PFSK-1 (cell line): ENCODE results near the gene THSD4.

Experiments
- POLR2AphosphoS5 ChIP-seq: IDR thresholded peaks from 2 replicates; pipeline ENCODE4 v1.6.1; 2012; ENCODE audit warnings: low read depth, mild to moderate bottlenecking, control low read depth, low read length, moderate library complexity
- SIN3A ChIP-seq: IDR thresholded peaks from 2 replicates; pipeline ENCODE4 v1.6.1; 2012; ENCODE audit warnings: mild to moderate bottlenecking, low read length, moderate library complexity, borderline replicate concordance; ENCODE audit not compliant: insufficient read depth
- TAF1 ChIP-seq: IDR thresholded peaks from 2 replicates; pipeline ENCODE4 v1.6.1; 2012; ENCODE audit warnings: low read length, control low read depth, borderline replicate concordance; ENCODE audit not compliant: insufficient read depth
- TF ChIP-seq, protein P1 (sequence below), 2 experiments: IDR thresholded peaks; 2 replicates each; pipeline versions ENCODE4 v1.6.1 to v1.8.0; 2011 to 2012; ENCODE audit warnings: low read depth in 2 of 2, low read length in 2 of 2, control low read depth in 1 of 2, inconsistent platforms in 1 of 2, mild to moderate bottlenecking in 1 of 2, moderate library complexity in 1 of 2; ENCODE audit not compliant: insufficient read depth in 1 of 2

DNA sequence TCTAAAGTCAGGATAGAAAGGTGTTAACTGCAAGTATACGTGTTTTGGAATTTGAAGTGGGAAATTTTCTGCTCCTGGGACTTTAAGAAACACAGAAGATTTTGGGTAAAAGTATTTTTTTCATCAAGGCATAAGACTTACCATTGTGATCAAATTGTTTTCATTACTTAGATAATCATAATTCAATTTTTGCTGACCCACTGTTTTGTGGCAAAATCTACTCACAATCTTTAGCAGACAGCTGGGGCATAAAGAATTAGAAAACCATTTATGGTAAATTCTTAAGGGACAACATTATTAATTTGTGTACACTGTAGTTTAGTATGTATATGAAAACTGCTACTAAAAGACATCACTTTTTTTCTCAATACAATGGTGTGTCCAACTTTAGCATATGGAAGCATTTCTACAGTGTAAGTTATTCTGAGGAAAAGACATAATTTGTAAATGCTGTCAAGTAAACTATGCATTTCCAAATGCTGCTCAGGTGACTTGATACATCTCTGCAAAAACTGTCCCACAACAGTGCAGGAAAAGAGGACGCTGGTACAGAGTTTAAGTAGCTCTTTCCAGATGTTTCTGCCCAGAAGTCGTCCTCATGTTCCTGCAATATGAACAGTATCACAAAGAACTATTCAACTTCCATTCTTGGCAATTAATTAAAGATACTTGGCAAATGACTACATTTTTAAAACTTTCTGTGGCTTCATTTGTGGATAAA, 52.3 kb downstream of the THSD4 start:
- TF ChIP-seq TAF1 (no peak), POLR2AphosphoS5 (no peak), SIN3A (no peak)
- TF ChIP-seq, protein P1, sequence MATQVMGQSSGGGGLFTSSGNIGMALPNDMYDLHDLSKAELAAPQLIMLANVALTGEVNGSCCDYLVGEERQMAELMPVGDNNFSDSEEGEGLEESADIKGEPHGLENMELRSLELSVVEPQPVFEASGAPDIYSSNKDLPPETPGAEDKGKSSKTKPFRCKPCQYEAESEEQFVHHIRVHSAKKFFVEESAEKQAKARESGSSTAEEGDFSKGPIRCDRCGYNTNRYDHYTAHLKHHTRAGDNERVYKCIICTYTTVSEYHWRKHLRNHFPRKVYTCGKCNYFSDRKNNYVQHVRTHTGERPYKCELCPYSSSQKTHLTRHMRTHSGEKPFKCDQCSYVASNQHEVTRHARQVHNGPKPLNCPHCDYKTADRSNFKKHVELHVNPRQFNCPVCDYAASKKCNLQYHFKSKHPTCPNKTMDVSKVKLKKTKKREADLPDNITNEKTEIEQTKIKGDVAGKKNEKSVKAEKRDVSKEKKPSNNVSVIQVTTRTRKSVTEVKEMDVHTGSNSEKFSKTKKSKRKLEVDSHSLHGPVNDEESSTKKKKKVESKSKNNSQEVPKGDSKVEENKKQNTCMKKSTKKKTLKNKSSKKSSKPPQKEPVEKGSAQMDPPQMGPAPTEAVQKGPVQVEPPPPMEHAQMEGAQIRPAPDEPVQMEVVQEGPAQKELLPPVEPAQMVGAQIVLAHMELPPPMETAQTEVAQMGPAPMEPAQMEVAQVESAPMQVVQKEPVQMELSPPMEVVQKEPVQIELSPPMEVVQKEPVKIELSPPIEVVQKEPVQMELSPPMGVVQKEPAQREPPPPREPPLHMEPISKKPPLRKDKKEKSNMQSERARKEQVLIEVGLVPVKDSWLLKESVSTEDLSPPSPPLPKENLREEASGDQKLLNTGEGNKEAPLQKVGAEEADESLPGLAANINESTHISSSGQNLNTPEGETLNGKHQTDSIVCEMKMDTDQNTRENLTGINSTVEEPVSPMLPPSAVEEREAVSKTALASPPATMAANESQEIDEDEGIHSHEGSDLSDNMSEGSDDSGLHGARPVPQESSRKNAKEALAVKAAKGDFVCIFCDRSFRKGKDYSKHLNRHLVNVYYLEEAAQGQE (IDR thresholded peaks at IDR 0.05; ENCODE audit: insufficient read depth in 1 of 2, low read depth in 2 of 2, low read length in 2 of 2): no peak
